ENCODE measurements around the gene TTC21A. TPM values are rescaled to one million over a fixed set of nuclear protein-coding genes. Genes with fewer than 3 reads are reported as not detected.

TTC21A gene
- total RNA-seq, 2 experiments from 2014 or later: 1.5 to 1.6 TPM

DNA sequence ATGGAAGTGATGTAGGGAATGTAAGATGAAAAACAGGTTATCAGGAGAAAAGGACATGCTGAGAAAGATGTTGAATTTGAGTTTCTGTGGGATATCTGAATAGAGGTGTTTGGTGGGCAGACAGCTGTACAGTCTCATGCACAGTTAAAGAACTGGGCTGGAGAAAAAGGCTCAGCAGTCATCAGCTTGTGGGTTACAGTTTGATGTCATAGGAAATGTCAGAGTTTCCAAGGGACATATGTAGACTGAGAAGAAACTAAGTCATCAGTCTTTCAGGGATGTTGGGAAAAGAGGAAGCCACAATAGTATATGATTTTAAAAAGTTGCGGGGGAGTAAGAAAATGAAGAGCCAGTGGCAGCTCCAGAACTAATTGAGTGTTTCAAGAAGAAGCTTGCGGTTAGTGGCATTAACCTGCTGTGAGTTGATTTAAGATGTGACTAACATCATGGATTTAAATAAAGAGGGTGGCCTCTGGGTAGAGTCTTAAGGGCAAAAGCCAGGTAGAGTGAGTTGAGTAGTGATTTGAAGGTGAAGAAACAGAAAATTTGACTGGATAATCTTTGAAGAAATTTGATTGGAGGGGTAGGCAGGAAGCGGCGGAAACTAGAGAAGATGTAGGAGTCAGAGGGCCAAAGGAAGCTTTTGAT is 24.7 kb upstream of the TTC21A start:
- intact Hi-C loops (cut with micrococcal nuclease): no loop called here
- CTCF ChIA-PET: interaction anchor here (1.0 to 1.2 kb wide), 2 partner anchors 206 to 210 kb away, joined by 3 read pairs; no protein-coding TSS in a partner anchor
- H3K4me3 Mint-ChIP-seq: no peak overlapping the region
- H3K27ac Mint-ChIP-seq: peak overlapping the region; percentile 73
- DNase-seq: no peak
- no peaks in the 10 kb centered on the region for H3K27me3 Mint-ChIP-seq (ENCODE audit: low read depth)
- peaks cover 15% of the 10 kb centered on the region for H3K36me3 Mint-ChIP-seq (ENCODE audit: low read depth)
- peaks cover 15% of the 10 kb centered on the region for H3K4me1 Mint-ChIP-seq (ENCODE audit: low read depth)
- H3K9me3 Mint-ChIP-seq: no peaks in the 10 kb centered on the region

DNA sequence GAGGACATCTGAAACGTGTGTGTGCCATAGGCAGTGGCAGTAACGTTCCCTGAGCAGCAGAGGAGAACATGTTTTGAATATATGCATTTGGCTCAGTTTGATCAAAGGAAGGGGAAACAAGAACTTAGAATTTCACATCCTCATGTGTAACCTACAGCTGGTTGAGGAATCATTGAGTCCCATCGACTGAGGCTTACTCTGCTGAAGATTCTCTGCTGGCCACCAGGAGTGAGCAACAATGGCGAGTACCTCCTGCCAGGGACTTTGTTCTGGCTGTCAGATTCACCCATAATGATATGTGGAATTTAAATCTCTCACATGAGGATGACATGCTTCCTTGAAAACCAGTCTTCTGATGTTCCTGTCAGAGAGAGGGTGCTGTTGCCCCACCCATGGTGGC is 21.3 kb upstream of the TTC21A start:
- Mint-ChIP-seq H3K36me3 (ENCODE audit: low read depth) (peaks cover 15% of the 10 kb centered on the region), H3K9me3 (no peaks in the 10 kb centered on the region), H3K27ac (no peak overlapping the region), H3K4me3 (no peak overlapping the region), H3K27me3 (ENCODE audit: low read depth) (no peaks in the 10 kb centered on the region), H3K4me1 (ENCODE audit: low read depth) (peaks cover 15% of the 10 kb centered on the region)
- no peak for DNase-seq
- CTCF ChIA-PET: interaction anchor here (0.9 to 1.3 kb wide), 2 partner anchors 11 to 17 kb away, joined by 3 read pairs; no protein-coding TSS in a partner anchor
- intact Hi-C loops (cut with micrococcal nuclease): no loop called here

GRCh38 chr3:39088456-39088855 is 19.0 kb upstream of the TTC21A start:
- Mint-ChIP-seq H3K4me3 (no peak overlapping the region), H3K9me3 (no peaks in the 10 kb centered on the region), H3K36me3 (ENCODE audit: low read depth) (peaks cover 9% of the 10 kb centered on the region), H3K27ac (no peak overlapping the region), H3K4me1 (ENCODE audit: low read depth) (peaks cover 1% of the 10 kb centered on the region), H3K27me3 (ENCODE audit: low read depth) (no peaks in the 10 kb centered on the region)
- no peak for DNase-seq
- CTCF ChIA-PET: interaction anchor here (2.3 kb wide), 1 partner anchor 204 kb away, joined by 7 read pairs; no protein-coding TSS in a partner anchor
- intact Hi-C loops (cut with micrococcal nuclease): loop anchor here (1.0 kb wide), 1 partner anchor 19 kb away; the partner anchor contains the start of genes GORASP1 and TTC21A

GRCh38 chr3:39088889-39089288 is 18.6 kb upstream of the TTC21A start:
- CTCF ChIA-PET: interaction anchor here (0.6 to 2.3 kb wide), 2 partner anchors 108 to 204 kb away, joined by 3 to 7 read pairs; no protein-coding TSS in a partner anchor
- H3K36me3 Mint-ChIP-seq (ENCODE audit: low read depth): peaks cover 10% of the 10 kb centered on the region
- no peak overlapping the region for H3K4me3 Mint-ChIP-seq
- no peak for DNase-seq
- H3K27ac Mint-ChIP-seq: no peak overlapping the region
- intact Hi-C loops (cut with micrococcal nuclease): loop anchor here (1.0 kb wide), 1 partner anchor 18 kb away; the partner anchor contains the start of genes GORASP1 and TTC21A
- H3K9me3 Mint-ChIP-seq: no peaks in the 10 kb centered on the region
- H3K27me3 Mint-ChIP-seq (ENCODE audit: low read depth): no peaks in the 10 kb centered on the region
- H3K4me1 Mint-ChIP-seq (ENCODE audit: low read depth): no peaks in the 10 kb centered on the region

GRCh38 chr3:39090922-39091321 is 16.6 kb upstream of the TTC21A start:
- peak overlapping the region; percentile 26 for H3K27ac Mint-ChIP-seq
- H3K36me3 Mint-ChIP-seq (ENCODE audit: low read depth): peaks cover 15% of the 10 kb centered on the region
- no peaks in the 10 kb centered on the region for H3K9me3 Mint-ChIP-seq
- H3K4me1 Mint-ChIP-seq (ENCODE audit: low read depth): no peaks in the 10 kb centered on the region
- no peak for DNase-seq
- intact Hi-C loops (cut with micrococcal nuclease): no loop called here
- CTCF ChIA-PET: no interaction called here
- no peaks in the 10 kb centered on the region for H3K27me3 Mint-ChIP-seq (ENCODE audit: low read depth)
- no peak overlapping the region for H3K4me3 Mint-ChIP-seq

GRCh38 chr3:39094851-39095677 is 12.4 kb upstream of the TTC21A start:
- Mint-ChIP-seq H3K4me3 (no peak overlapping the region), H3K4me1 (ENCODE audit: low read depth) (no peaks in the 10 kb centered on the region), H3K27me3 (ENCODE audit: low read depth) (no peaks in the 10 kb centered on the region), H3K9me3 (no peaks in the 10 kb centered on the region), H3K36me3 (ENCODE audit: low read depth) (peaks cover 12% of the 10 kb centered on the region), H3K27ac (no peak overlapping the region)
- CTCF ChIA-PET: interaction anchor here (0.5 to 0.6 kb wide), 2 partner anchors 44 to 310 kb away, joined by 4 to 5 read pairs; no protein-coding TSS in a partner anchor
- intact Hi-C loops (cut with micrococcal nuclease): no loop called here
- no peak for DNase-seq

DNA sequence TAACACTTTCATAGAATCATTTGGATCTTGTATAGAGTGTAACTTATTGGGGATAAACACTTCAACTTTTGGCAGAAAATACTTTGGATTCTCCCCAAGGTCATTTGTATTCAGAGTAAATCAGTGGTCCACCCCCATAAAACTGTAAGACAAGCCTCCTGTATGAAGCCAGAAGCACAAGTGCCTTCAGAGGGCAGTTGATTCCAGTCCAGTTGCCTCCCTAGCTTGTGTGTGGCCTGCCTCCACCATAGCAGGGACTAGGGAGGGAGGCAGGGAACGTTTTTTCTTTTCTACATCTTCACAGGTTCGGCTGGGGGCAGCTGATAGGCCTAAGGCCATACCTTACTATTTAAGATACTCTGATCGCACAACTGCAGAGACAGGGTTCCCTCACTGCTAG is 11.7 kb upstream of the TTC21A start:
- H3K27me3 Mint-ChIP-seq (ENCODE audit: low read depth): no peaks in the 10 kb centered on the region
- intact Hi-C loops (cut with micrococcal nuclease): no loop called here
- H3K4me1 Mint-ChIP-seq (ENCODE audit: low read depth): no peaks in the 10 kb centered on the region
- CTCF ChIA-PET: interaction anchor here (0.5 to 0.6 kb wide), 2 partner anchors 45 to 309 kb away, joined by 4 to 5 read pairs; no protein-coding TSS in a partner anchor
- no peak overlapping the region for H3K4me3 Mint-ChIP-seq
- no peak overlapping the region for H3K27ac Mint-ChIP-seq
- H3K36me3 Mint-ChIP-seq (ENCODE audit: low read depth): peaks cover 14% of the 10 kb centered on the region
- DNase-seq: no peak
- no peaks in the 10 kb centered on the region for H3K9me3 Mint-ChIP-seq

GRCh38 chr3:39096775-39097174 is 10.7 kb upstream of the TTC21A start:
- Mint-ChIP-seq H3K4me3 (no peak overlapping the region), H3K36me3 (ENCODE audit: low read depth) (peaks cover 14% of the 10 kb centered on the region), H3K27ac (no peak overlapping the region), H3K27me3 (ENCODE audit: low read depth) (no peaks in the 10 kb centered on the region), H3K9me3 (no peaks in the 10 kb centered on the region), H3K4me1 (ENCODE audit: low read depth) (peaks cover 3% of the 10 kb centered on the region)
- intact Hi-C loops (cut with micrococcal nuclease): no loop called here
- CTCF ChIA-PET: interaction anchor here (0.6 to 1.7 kb wide), 3 partner anchors 10 to 192 kb away, joined by 3 to 5 read pairs (median 4); no protein-coding TSS in a partner anchor
- DNase-seq: no peak

- H3K36me3 Mint-ChIP-seq (ENCODE audit: low read depth): peaks cover 10% of the 10 kb centered on the region
- no peak overlapping the region for H3K27ac Mint-ChIP-seq
- no peaks in the 10 kb centered on the region for H3K27me3 Mint-ChIP-seq (ENCODE audit: low read depth)
- CTCF ChIA-PET: interaction anchor here (1.2 to 1.7 kb wide), 2 partner anchors 92 to 191 kb away, joined by 4 to 5 read pairs; no protein-coding TSS in a partner anchor
- H3K4me1 Mint-ChIP-seq (ENCODE audit: low read depth): peaks cover 7% of the 10 kb centered on the region
- no peak for DNase-seq
- no peaks in the 10 kb centered on the region for H3K9me3 Mint-ChIP-seq
- intact Hi-C loops (cut with micrococcal nuclease): no loop called here
- H3K4me3 Mint-ChIP-seq: no peak overlapping the region
These were observed 9.6 kb upstream of the TTC21A start for GRCh38 chr3:39097716-39098472.

GRCh38 chr3:39098473-39099000 is 8.9 kb upstream of the TTC21A start:
- CTCF ChIA-PET: interaction anchor here (1.7 kb wide), 1 partner anchor 92 kb away, joined by 4 read pairs; no protein-coding TSS in a partner anchor
- no peak overlapping the region for H3K27ac Mint-ChIP-seq
- H3K36me3 Mint-ChIP-seq (ENCODE audit: low read depth): peaks cover 10% of the 10 kb centered on the region
- H3K4me3 Mint-ChIP-seq: no peak overlapping the region
- H3K9me3 Mint-ChIP-seq: no peaks in the 10 kb centered on the region
- H3K27me3 Mint-ChIP-seq (ENCODE audit: low read depth): no peaks in the 10 kb centered on the region
- intact Hi-C loops (cut with micrococcal nuclease): no loop called here
- no peak for DNase-seq
- peaks cover 11% of the 10 kb centered on the region for H3K4me1 Mint-ChIP-seq (ENCODE audit: low read depth)

DNA sequence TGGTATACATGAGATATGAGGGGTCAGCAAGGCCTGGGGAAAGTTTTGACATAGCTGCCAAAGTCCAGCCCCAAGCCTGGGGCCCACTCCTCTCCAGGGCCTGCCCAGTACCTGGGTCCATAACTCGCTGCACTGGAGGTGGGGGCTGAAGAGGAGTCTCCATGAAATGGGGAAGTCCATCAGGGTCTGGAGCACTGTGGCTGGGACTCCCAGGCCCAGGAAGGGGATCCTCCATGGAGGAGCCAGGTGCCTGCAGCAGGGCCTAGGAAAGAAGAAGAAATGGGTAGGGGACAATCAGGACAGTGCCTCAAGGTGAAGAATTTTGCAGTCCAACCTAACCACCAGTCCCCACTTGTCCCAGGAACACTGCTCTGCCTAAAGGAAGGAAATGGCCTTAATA is 8.2 kb upstream of the TTC21A start:
- Mint-ChIP-seq H3K36me3 (ENCODE audit: low read depth) (peaks cover 6% of the 10 kb centered on the region), H3K9me3 (no peaks in the 10 kb centered on the region), H3K4me1 (ENCODE audit: low read depth) (peaks cover 14% of the 10 kb centered on the region), H3K27me3 (ENCODE audit: low read depth) (no peaks in the 10 kb centered on the region), H3K27ac (no peak overlapping the region), H3K4me3 (no peak overlapping the region)
- intact Hi-C loops (cut with micrococcal nuclease): no loop called here
- CTCF ChIA-PET: no interaction called here
- DNase-seq: no peak

Measured in activated naive CD4-positive, alpha-beta T cell treated with anti-CD3 and anti-CD28 coated beads for 36 hours (primary cell).